BJ (cell line): ENCODE results near the gene ARSB. TPM values are rescaled to one million over a fixed set of nuclear protein-coding genes. Genes with fewer than 3 reads are reported as not detected.

ENCODE experiments used
- CTCF ChIA-PET: fragments of 350-600 bp; formaldehyde crosslinking; extraction: SDS; loops from one replicate; lab custom pipeline; 2021; ENCODE audit warnings: antibody characterized with exemption, inconsistent platforms; lab: Yijun Ruan, JAX
- POLR2A ChIA-PET: fragments of 300-600 bp; sonication (Branson Sonifier 250); formaldehyde crosslinking; extraction: SDS; loops from one replicate; lab custom pipeline; 2021; ENCODE audit warnings: antibody characterized with exemption; lab: Charles Lee
- DNase-seq: peaks from one replicate; pipeline ENCODE4 v3.0.0-alpha.2; 2011; ENCODE audit warnings: low read depth
- H3K27me3 ChIP-seq: 2 replicates; pipeline ENCODE4 v1.6.0; 2011; ENCODE audit warnings: low read length; ENCODE audit not compliant: control insufficient read depth, insufficient read depth
- H3K36me3 ChIP-seq: 2 replicates; pipeline ENCODE4 v1.5.1; 2011; ENCODE audit warnings: low read length; ENCODE audit not compliant: control insufficient read depth, insufficient read depth
- H3K4me3 ChIP-seq: 2 replicates; pipeline ENCODE4 v1.5.1; 2011; ENCODE audit warnings: low read depth, mild to moderate bottlenecking, control low read depth, low read length
- polyA plus RNA-seq: library from polyadenylated mRNA; depleted of rRNA; stranded (reverse); fragments of >200 nt; gene quantifications from 2 replicates; pipeline ENCODE4 v1.2.3, GENCODE V29; 2011
- TF ChIP-seq, protein P1 (sequence below): IDR thresholded peaks from 2 replicates; pipeline ENCODE4 v1.5.1; 2011; ENCODE audit warnings: low read depth, mild to moderate bottlenecking, control low read depth, inconsistent platforms, low read length, moderate library complexity; ENCODE audit not compliant: insufficient read depth

Gene ARSB
- polyA plus RNA-seq, 1 experiment: 26.7 TPM

DNA sequence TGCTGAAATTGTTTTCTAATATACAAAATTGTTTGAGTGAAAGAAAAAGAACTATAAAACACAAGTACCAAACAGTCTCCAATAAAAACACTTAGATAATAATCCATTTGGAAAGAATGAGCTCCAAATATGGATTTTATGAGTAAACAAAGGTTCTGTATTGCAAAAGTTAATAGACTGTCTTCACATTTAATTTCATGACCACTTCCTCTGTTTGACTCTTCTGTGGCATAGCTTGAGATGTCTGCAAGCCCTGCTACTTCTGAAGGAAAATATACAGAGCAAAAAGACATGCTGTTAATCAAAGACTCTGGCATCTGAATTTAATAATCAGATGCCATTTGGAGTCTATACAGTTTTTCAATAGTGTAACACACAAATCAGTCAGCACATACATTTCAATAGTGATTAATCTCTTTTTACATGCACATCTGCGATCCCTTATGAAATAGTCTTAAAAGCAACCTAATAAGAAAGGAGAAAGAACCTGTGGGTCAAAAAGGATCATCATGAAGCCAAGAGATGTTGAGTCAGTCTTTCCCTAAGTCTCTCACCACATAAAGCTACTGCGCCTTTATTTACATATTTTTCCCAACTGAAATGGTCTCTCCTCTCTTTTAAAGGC, 171.1 kb downstream of the ARSB start:
- Histone ChIP-seq H3K36me3 (no peaks in the 10 kb centered on the region), H3K27me3 (no peaks in the 10 kb centered on the region), H3K4me3 (no peak overlapping the region)
- POLR2A ChIA-PET: interaction anchor here (0.6 kb wide), 1 partner anchor 205 kb away, joined by 12 read pairs; no protein-coding TSS in a partner anchor
- TF ChIP-seq, protein P1, sequence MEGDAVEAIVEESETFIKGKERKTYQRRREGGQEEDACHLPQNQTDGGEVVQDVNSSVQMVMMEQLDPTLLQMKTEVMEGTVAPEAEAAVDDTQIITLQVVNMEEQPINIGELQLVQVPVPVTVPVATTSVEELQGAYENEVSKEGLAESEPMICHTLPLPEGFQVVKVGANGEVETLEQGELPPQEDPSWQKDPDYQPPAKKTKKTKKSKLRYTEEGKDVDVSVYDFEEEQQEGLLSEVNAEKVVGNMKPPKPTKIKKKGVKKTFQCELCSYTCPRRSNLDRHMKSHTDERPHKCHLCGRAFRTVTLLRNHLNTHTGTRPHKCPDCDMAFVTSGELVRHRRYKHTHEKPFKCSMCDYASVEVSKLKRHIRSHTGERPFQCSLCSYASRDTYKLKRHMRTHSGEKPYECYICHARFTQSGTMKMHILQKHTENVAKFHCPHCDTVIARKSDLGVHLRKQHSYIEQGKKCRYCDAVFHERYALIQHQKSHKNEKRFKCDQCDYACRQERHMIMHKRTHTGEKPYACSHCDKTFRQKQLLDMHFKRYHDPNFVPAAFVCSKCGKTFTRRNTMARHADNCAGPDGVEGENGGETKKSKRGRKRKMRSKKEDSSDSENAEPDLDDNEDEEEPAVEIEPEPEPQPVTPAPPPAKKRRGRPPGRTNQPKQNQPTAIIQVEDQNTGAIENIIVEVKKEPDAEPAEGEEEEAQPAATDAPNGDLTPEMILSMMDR: no peak
- CTCF ChIA-PET: interaction anchor here (2.3 kb wide), 1 partner anchor 17 kb away, joined by 5 read pairs; no protein-coding TSS in a partner anchor
- peak; percentile 59 for DNase-seq

DNA sequence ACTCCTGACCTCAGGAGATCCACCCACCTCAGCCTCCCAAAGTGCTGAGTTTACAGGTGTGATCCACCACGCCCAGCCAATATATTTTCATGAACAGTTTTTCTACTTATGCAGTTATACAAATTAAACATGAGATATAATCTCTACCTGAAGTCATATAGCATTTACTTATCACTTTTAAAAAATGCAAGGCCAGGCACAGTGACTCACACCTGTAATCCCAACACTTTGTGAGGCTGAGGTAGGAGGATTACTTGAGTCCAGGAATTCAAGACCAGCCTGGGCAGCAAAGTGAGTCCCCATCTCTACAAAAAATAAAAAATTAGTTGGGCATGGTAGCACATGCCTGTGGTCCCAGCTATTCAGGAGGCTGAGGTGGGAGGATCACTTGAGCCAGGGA, 171.8 kb downstream of the ARSB start:
- CTCF ChIA-PET: no interaction called here
- POLR2A ChIA-PET: interaction anchor here (0.6 kb wide), 1 partner anchor 204 kb away, joined by 12 read pairs; no protein-coding TSS in a partner anchor
- TF ChIP-seq, protein P1: no peak
- Histone ChIP-seq H3K4me3 (no peak overlapping the region), H3K36me3 (no peaks in the 10 kb centered on the region), H3K27me3 (no peaks in the 10 kb centered on the region)
- DNase-seq: no peak

DNA sequence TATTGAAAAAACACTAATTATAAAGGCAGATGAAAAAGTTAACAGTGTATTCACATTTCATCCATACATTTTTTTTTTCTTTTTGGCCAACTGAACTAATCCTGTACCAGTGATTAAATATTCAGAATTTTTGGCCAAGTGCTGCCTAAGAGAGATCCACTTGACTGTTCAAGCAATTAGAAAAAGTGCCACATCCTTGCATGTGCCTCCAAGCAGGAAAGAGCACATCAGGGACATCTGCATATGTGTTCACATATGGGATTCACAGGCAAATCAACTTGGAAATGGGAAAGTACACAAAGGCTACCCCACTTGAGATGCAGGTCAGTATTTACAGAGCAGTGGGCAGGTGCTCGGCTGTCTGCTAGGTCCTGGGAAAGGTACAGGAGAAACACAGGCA, 173.2 kb downstream of the ARSB start:
- no peaks in the 10 kb centered on the region for H3K27me3 ChIP-seq
- TF ChIP-seq, protein P1: no peak
- H3K36me3 ChIP-seq: no peaks in the 10 kb centered on the region
- ChIA-PET POLR2A (no interaction called here), CTCF (interaction anchor here (0.6 to 1.6 kb wide), 2 partner anchors 12 to 97 kb away, joined by 3 to 4 read pairs; no protein-coding TSS in a partner anchor)
- DNase-seq: no peak
- no peak overlapping the region for H3K4me3 ChIP-seq

DNA sequence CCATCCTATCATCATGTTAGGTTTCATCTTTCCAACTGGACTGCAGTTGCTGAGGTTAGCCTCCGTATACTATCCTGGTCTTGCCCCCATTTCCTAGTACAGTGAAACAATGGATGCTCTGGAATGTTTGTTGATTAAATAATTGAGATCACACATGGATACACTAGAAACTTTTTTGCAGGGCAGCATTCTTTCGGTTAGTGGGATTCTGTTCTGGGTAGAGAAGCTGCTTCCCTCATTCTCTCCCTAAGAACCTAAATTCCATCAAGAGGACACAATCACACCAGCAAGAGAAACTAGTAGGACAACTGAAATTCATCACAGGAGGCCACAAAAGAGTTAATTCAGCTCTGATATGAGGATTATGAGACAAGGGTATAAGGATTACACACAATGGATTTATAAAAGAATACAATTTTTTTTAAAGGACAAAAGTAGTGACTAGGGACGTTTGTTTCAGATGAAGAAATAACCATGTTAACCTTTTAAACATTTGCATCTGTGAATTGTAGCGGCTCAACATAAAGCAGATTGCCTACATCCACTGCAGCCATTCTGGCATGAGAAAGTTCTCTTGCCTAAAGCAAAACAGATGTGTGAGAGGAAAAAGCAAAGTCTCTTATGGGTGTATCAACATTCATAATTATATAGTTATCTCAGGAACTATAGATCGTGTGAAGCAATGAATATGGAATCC, 173.8 kb downstream of the ARSB start:
- no peak for DNase-seq
- Histone ChIP-seq H3K4me3 (no peak overlapping the region), H3K36me3 (no peaks in the 10 kb centered on the region), H3K27me3 (no peaks in the 10 kb centered on the region)
- TF ChIP-seq, protein P1: no peak
- ChIA-PET CTCF (interaction anchor here (0.6 to 1.6 kb wide), 2 partner anchors 12 to 98 kb away, joined by 3 to 4 read pairs; no protein-coding TSS in a partner anchor), POLR2A (no interaction called here)

DNA sequence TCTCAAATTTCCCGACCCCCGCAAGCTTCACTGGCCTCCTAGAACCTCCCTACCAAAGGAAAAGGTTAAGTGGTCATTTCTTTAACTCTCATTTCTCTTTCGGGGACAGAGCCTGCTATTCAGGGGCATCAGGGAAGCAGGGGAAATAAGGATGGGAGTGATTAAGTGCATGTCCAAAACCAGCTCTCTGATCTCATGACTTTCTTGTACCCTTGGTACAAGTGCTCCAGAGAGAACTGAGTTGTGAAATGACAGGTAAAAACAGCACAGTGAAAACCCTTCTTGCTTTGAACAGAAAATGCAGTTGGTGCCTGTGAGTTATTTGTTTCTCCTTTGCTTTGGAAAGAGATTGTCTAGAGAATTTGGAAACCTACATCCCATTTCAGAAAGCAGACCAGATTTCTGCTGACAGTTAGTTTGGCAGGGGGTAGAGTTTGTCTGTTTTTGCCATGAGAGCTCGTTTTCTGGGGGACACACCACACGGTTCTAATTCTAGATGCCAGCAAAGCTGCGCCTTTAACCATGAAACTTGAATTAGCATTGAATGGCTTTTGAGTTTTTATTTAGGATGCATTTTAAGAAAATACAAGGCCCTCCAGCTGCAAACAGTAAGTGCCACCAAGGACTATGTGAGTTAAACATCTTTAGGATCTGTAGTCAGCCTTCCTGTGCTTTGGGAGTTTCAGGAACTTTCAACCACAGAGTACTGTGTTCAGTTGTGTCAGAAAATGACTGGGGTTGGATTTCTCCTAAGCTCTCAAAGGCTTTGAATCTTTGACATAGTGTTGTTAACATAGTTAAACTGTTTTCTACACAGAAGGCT, 174.8 kb downstream of the ARSB start:
- CTCF ChIA-PET: interaction anchor here (0.6 to 1.6 kb wide), 3 partner anchors 12 to 163 kb away, joined by 3 to 4 read pairs (median 3); no protein-coding TSS in a partner anchor
- POLR2A ChIA-PET: no interaction called here
- H3K36me3 ChIP-seq: no peaks in the 10 kb centered on the region
- no peak for DNase-seq
- H3K27me3 ChIP-seq: no peaks in the 10 kb centered on the region
- no peak overlapping the region for H3K4me3 ChIP-seq
- TF ChIP-seq, protein P1: no peak
